Keratinocyte (primary cell): ENCODE data around the gene RBP5. TPM values are rescaled to one million over a fixed set of nuclear protein-coding genes. Genes with fewer than 3 reads are reported as not detected.

Source experiments
- DNase-seq: peaks from one replicate; pipeline ENCODE4 v3.0.0-alpha.2; 2011; ENCODE audit warnings: low read depth, missing footprints, low spot score
- FAIRE-seq: peaks from 2 replicates; lab custom pipeline; 2011; peaks lifted over from hg19 to GRCh38; lab: Jason Lieb, UNC
- H2AFZ ChIP-seq: 2 replicates; pipeline ENCODE4 v1.6.0; 2012; ENCODE audit warnings: low read length, control low read depth, inconsistent platforms; ENCODE audit not compliant: control insufficient read depth
- H3K27ac ChIP-seq: 2 replicates; pipeline ENCODE4 v1.5.1; 2011; ENCODE audit warnings: low read length; ENCODE audit not compliant: control insufficient read depth, insufficient read depth
- H3K27me3 ChIP-seq: 3 replicates; pipeline ENCODE4 v1.6.0; 2011; ENCODE audit warnings: low read length; ENCODE audit not compliant: control insufficient read depth, insufficient read depth; ENCODE audit errors: extremely low read depth
- H3K36me3 ChIP-seq, 2 experiments: 2 replicates in 1 of 2; 3 replicates in 1 of 2; pipeline ENCODE4 v1.5.1; 2011; ENCODE audit warnings: low read length in 2 of 2, mild to moderate bottlenecking in 1 of 2; ENCODE audit not compliant: control insufficient read depth in 2 of 2, insufficient read depth in 2 of 2; ENCODE audit errors: extremely low read depth in 1 of 2
- H3K4me1 ChIP-seq: 3 replicates; pipeline ENCODE4 v1.5.1; 2011; ENCODE audit warnings: low read length; ENCODE audit not compliant: control insufficient read depth, insufficient read depth; ENCODE audit errors: extremely low read depth
- H3K4me2 ChIP-seq: 3 replicates; pipeline ENCODE4 v1.6.0; 2011; ENCODE audit warnings: low read depth, low read length; ENCODE audit not compliant: control insufficient read depth, insufficient read depth; ENCODE audit errors: extremely low read depth
- H3K4me3 ChIP-seq, 3 experiments: fragments of 200-600 bp in 1 of 3; sonication (generic) in 1 of 3; 2 replicates in 2 of 3; 3 replicates in 1 of 3; pipeline ENCODE4 v1.5.1; 2011 to 2016; ENCODE audit warnings: low read length in 3 of 3, mild to moderate bottlenecking in 3 of 3, control low read depth in 2 of 3, inconsistent platforms in 1 of 3, low read depth in 1 of 3, mixed read lengths in 1 of 3, mixed run types in 1 of 3, moderate library complexity in 1 of 3; ENCODE audit not compliant: control insufficient read depth in 2 of 3, insufficient read depth in 2 of 3; ENCODE audit errors: extremely low read depth in 1 of 3
- H3K79me2 ChIP-seq: 2 replicates; pipeline ENCODE4 v1.6.0; 2012; ENCODE audit warnings: low read length; ENCODE audit not compliant: control insufficient read depth, insufficient read depth
- H3K9ac ChIP-seq: 3 replicates; pipeline ENCODE4 v1.6.0; 2011; ENCODE audit warnings: low read length; ENCODE audit not compliant: control insufficient read depth, insufficient read depth; ENCODE audit errors: extremely low read depth
- H3K9me1 ChIP-seq: 3 replicates; pipeline ENCODE4 v1.6.0; 2011; ENCODE audit warnings: low read length; ENCODE audit not compliant: control insufficient read depth, insufficient read depth; ENCODE audit errors: extremely low read depth
- H3K9me3 ChIP-seq: 2 replicates; pipeline ENCODE4 v1.5.1; 2012; ENCODE audit warnings: low read depth, low read length; ENCODE audit not compliant: control insufficient read depth
- H4K20me1 ChIP-seq: 3 replicates; pipeline ENCODE4 v1.6.0; 2011; ENCODE audit warnings: low read length; ENCODE audit not compliant: control insufficient read depth, insufficient read depth; ENCODE audit errors: extremely low read depth
- CTCF ChIP-seq, 3 experiments: IDR thresholded peaks in 1 of 3; conservative IDR thresholded peaks in 1 of 3; optimal IDR thresholded peaks in 1 of 3; 2 replicates in 2 of 3; 3 replicates in 1 of 3; pipeline versions ENCODE3 to v1.5.1; 2011; ENCODE audit warnings: low read length in 3 of 3, mild to moderate bottlenecking in 3 of 3, moderate library complexity in 2 of 3, control low read depth in 1 of 3, inconsistent platforms in 1 of 3; ENCODE audit not compliant: insufficient read depth in 2 of 3; ENCODE audit errors: extremely low read depth in 1 of 3
- EZH2 ChIP-seq: IDR thresholded peaks from one replicate; pipeline ENCODE4 v1.6.1; 2012; ENCODE audit warnings: inconsistent platforms, mild to moderate bottlenecking, low read length, moderate library complexity
- dilution Hi-C: fragments of 300-500 bp; cut with MboI; formaldehyde crosslinking; loops from one replicate; pipeline ENCODE4 v1.7.0; 2020; ENCODE audit warnings: low sequenced_read_pairs; ENCODE audit not compliant: extremely low pct_ligation_motif_present
- polyA plus RNA-seq, 5 experiments: library from polyadenylated mRNA; depleted of rRNA in 3 of 5; stranded (reverse) in 3 of 5; stranded (forward) in 1 of 5; unstranded in 1 of 5; fragments of >200 nt; gene quantifications; 1 replicate in 1 of 5; 2 replicates in 3 of 5; 3 replicates in 1 of 5; pipeline versions ENCODE4 v1.2.1 to v1.2.3, GENCODE V29; 2011 to 2012; ENCODE audit warnings: missing spikeins in 2 of 5, low read depth in 1 of 5, low replicate concordance in 1 of 5

RBP5 gene
- polyA plus RNA-seq, 1 donor (not counting 4 experiments of a cell fraction or from before 2014, with no cell fraction given) = not detected

- Histone ChIP-seq H3K27ac (no peak overlapping the region), H3K9ac (no peak overlapping the region), H4K20me1 (no peaks in the 10 kb centered on the region), H3K9me1 (no peaks in the 10 kb centered on the region), H3K4me2 (no peak overlapping the region), H3K27me3 (no peaks in the 10 kb centered on the region), H3K36me3 (no peaks in the 10 kb centered on the region), H2AFZ (no peak overlapping the region), H3K4me3 (no peak overlapping the region), H3K4me1 (peaks cover 6% of the 10 kb centered on the region), H3K79me2 (no peaks in the 10 kb centered on the region), H3K9me3 (no peaks in the 10 kb centered on the region)
- FAIRE-seq (no peak), DNase-seq (no peak)
- TF ChIP-seq EZH2 (no peak), CTCF (optimal IDR thresholded peaks at IDR 0.05 in 1 of 3, IDR thresholded peaks at IDR 0.05 in 1 of 3, conservative IDR thresholded peaks at IDR 0.05 in 1 of 3; ENCODE audit: extremely low read depth in 1 of 3, insufficient read depth in 2 of 3, low read length in 3 of 3) (no peak)
- dilution Hi-C loops = no loop called here
Observed at GRCh38 chr12:7091171-7091570, 37.5 kb downstream of the RBP5 start.

- no peak overlapping the region for H2AFZ ChIP-seq
- no peaks in the 10 kb centered on the region for H3K9me1 ChIP-seq
- H3K36me3 ChIP-seq = no peaks in the 10 kb centered on the region
- H3K4me1 ChIP-seq = peaks cover 6% of the 10 kb centered on the region
- no peak overlapping the region for H3K27ac ChIP-seq
- H3K4me2 ChIP-seq = no peak overlapping the region
- H3K9me3 ChIP-seq = no peaks in the 10 kb centered on the region
- H4K20me1 ChIP-seq = no peaks in the 10 kb centered on the region
- DNase-seq (no peak), FAIRE-seq (no peak)
- no peak overlapping the region for H3K4me3 ChIP-seq
- no peaks in the 10 kb centered on the region for H3K79me2 ChIP-seq
- dilution Hi-C loops = no loop called here
- H3K9ac ChIP-seq = no peak overlapping the region
- TF ChIP-seq CTCF (optimal IDR thresholded peaks at IDR 0.05 in 1 of 3, IDR thresholded peaks at IDR 0.05 in 1 of 3, conservative IDR thresholded peaks at IDR 0.05 in 1 of 3; ENCODE audit: extremely low read depth in 1 of 3, insufficient read depth in 2 of 3, low read length in 3 of 3) (no peak), EZH2 (no peak)
- H3K27me3 ChIP-seq = no peaks in the 10 kb centered on the region
Observed at GRCh38 chr12:7090222-7090998, 38.3 kb downstream of the RBP5 start.
